Right ventricle myocardium superior (tissue), 1 donor: ENCODE results near the gene CFP. TPM values are rescaled to one million over a fixed set of nuclear protein-coding genes. Genes with fewer than 3 reads are reported as not detected.

Experiments
- ATAC-seq: fragments of 200-7000 bp; cut with Tn5 transposase; one replicate; pipeline ENCODE4 v1.9.1; 2020; ENCODE audit warnings: mild to moderate bottlenecking; ENCODE audit not compliant: poor library complexity
- DNase-seq: peaks from one replicate; pipeline ENCODE4 v3.0.0-alpha.2; 2020
- intact Hi-C: fragments of 100-400 bp; cut with DNase I; formaldehyde crosslinking; loops from one replicate; pipeline ENCODE4 v1.11.2; 2022
- total RNA-seq: library from RNA; stranded (reverse); fragmentation: NEBNext Ultra II Directional; extraction: Animal tissue kit (Norgen Biotek cat#: 25700); gene quantifications from one replicate; pipeline ENCODE4 v1.2.1, GENCODE V29; 2021
- donor health status: DM: no; HTN: yes; CAD: no; lungs with severe emphysema.

The CFP gene
- total RNA-seq, 1 donor from 2014 or later: 2.6 TPM

DNA sequence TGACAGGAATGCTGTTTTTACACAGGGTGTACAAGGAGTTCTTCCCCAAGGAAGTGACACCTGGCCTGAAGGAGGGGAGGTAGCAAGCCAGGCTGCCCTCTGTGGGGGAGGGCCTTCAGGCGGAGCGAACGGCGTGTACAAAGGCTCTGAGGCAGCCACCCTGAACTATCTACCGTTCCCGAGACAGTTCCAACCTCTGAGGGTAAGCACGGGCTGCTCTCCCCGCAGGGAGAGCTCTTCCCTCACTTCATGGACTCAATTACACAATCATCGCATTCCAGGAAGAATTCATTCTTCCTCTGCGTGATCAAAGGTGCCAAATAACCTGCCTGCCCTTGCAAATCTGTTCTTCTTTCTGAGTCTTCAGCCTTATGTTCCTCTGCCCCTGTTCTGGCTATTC lies 15.8 kb upstream of the CFP start:
- ATAC-seq: no peak
- intact Hi-C loops: no loop called here
- DNase-seq: no peak

- ATAC-seq: peak; percentile 90
- intact Hi-C loops: loop anchor here (5.0 kb wide), 1 partner anchor 82 kb away; the partner anchor contains the start of gene ARAF
- no peak for DNase-seq
Measured at GRCh38 chrX:47644557-47645091, 14.9 kb upstream of the CFP start.

- no peak for DNase-seq
- peak; percentile 80 for ATAC-seq
- intact Hi-C loops: loop anchor here (5.0 kb wide), 1 partner anchor 82 kb away; the partner anchor contains the start of gene ARAF
Measured at GRCh38 chrX:47643926-47644325, 14.2 kb upstream of the CFP start.

- intact Hi-C loops: no loop called here
- ATAC-seq (no peak), DNase-seq (no peak)
Measured at GRCh38 chrX:47638816-47639215, 9.1 kb upstream of the CFP start.

DNA sequence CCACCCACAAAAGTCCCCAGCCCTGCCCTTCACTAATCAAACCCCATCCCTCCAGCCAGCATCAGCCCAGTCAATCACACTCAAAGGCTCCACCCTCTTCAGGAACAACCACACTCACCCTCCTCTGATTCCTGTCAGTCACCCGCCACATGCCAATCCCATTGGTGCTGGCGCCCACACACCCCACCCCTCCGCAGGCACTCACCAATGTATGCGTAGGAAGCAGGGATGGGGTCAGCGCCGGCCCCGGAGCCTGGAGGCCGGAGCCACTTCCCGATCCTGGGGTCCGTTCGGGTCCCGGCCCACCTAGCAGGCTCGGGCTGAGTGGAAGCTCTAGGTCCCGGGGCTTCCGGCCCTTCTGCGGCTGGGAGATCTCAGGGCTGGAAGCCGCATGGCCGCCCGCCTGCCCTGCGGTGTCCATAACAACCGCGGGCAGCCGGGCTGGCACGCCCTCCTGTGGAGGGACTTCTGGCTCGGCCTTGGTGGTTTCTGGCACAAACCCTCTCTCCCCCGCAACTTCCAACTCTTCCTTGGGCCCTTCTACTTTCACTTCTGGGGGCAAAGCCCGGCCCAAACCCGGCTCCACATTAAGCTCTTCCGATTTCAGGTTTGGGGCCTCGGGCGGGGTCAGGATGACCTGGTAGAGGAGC lies 7.9 kb upstream of the CFP start:
- intact Hi-C loops: no loop called here
- ATAC-seq: peak; percentile 68
- DNase-seq: peak; percentile 68

DNA sequence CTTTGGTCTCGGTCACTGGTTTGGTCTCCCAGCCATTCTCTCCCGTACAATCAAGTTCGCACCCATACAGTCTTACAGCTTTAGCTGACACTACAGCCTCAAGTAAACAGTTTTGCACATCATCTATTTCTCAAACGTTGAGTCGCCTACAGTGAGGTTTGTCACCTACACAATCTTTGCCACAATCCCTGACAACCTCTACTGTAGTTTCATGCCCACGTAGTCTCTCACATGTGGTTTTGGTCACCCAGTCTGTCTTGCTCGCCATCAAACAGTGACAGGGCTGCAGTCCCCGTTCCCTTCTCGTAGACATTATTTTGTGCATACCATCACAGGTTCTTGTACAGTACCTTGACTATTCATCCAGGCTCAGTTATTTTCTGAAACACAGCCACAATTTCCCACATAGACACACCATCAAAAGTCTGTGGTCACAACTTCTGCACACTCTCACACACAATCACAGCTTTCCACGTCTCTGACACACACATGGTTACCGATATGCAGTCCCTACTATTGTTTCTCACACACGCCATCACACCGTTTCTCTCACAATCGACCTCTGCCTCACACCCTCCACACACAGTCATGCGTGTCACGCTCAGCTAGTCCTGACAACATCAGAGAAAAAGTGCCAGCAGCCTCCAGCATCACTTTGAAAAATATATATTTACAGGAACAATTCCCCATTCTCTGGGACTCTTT lies 5.3 kb upstream of the CFP start:
- DNase-seq (no peak), ATAC-seq (no peak)
- intact Hi-C loops: no loop called here

DNA sequence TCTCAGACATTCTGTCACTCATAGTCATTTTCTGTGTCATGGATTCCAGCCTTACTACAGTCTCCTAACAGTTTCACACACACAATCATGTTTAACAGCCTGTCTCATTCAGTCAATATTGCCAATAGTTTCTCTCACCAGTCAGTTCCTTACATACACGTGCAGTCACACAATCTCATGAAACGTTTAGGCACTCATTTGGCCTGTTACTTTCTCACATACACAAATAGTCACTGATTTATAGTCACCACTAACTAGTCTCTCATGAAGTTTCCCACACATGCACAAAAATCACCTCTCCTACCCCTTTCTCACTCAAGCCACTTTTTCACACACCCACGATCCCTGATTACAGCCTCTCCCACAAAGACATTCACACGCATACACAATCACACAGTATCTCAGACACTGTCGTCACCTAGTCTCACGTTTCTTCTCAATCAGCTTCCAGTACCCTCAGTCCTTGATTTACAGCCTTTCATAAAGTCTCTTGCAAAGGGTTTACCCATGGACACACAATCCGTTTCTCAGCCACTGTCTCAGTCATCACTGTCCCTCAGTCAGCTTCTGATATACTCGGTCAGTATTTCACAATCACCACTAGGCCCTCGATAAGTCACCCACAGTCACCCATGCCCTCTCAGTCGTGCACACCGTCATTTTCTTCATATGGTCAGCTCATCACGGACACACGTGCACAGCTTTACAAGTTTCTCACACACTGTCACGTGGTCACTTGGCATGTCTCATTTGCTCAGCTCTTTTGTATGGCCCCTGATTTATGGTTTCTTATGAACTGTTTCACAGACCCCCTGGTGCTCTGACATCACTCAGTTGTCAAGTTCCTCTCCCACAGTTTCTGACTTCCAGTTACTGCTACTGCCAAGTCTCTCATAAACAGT lies 4.2 kb upstream of the CFP start:
- ATAC-seq (no peak), DNase-seq (no peak)
- intact Hi-C loops: no loop called here

DNA sequence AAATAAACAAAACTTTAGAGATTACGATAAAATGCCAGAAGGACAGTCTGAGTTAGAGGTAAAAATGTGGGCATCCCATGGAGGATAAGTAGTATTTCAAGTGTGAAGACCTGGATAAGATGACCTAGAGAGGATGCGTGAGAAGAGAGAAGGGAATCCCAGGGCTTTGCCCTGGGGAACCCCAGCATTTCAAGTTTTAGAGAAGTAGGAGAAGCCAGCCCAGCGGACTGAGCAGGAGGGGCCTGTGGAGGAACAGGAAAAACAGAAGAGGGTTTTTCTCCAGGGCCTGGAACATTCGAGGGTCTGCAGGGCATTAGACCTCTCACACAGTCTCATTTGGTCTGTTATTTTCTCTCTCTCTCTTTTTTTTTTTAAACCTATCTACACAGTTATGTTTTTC lies 2.9 kb upstream of the CFP start:
- DNase-seq (no peak), ATAC-seq (no peak)
- intact Hi-C loops: no loop called here

GRCh38 chrX:47631676-47632075 lies 1.9 kb upstream of the CFP start:
- ATAC-seq: no peak

GRCh38 chrX:47628982-47629381 lies 748 bp downstream of the CFP start:
- no peak for DNase-seq
- no peak for ATAC-seq
- intact Hi-C loops: no loop called here

More at GRCh38 chrX:47631676-47632075, 1.9 kb upstream of the CFP start:
- DNase-seq: no peak
- intact Hi-C loops: no loop called here

GRCh38 chrX:47625365-47625764 lies 4.4 kb downstream of the CFP start:
- intact Hi-C loops: no loop called here
- DNase-seq (no peak), ATAC-seq (no peak)

GRCh38 chrX:47623540-47624027 lies 6.1 kb downstream of the CFP start:
- peak; percentile 66 for ATAC-seq
- intact Hi-C loops: no loop called here
- DNase-seq: peak; percentile 59

DNA sequence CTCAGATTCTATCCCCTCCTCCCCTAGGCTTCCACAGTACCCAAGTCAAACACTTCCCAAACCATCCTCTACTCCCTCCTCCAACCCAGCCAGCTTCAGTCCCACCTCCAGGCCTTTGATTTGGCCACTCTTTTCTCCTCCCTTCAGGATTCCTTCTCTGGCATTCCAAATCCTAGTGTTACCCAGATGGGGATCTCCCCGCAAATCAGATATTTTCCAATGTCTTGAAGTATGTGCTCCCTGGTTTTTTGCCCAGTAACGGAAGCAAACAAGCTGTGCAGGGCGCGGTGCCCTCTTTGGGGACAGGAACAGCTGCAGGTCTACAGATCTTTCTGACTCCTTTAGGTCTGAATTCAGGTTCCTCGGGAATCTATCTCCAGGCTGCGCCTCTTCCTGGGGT lies 7.9 kb downstream of the CFP start:
- intact Hi-C loops: no loop called here
- no peak for ATAC-seq
- DNase-seq: no peak

GRCh38 chrX:47620303-47620685 lies 9.4 kb downstream of the CFP start:
- no peak for DNase-seq
- no peak for ATAC-seq
- intact Hi-C loops: no loop called here

GRCh38 chrX:47619486-47620302 lies 10.0 kb downstream of the CFP start, which contains the start of gene SYN1:
Gene SYN1, minus strand, starts transcription at chrX:47619857. Its CDS starts 129 bp downstream, at chrX:47619728.
- ATAC-seq (peak; percentile 96), DNase-seq (peak; percentile 88)
- intact Hi-C loops: no loop called here

DNA sequence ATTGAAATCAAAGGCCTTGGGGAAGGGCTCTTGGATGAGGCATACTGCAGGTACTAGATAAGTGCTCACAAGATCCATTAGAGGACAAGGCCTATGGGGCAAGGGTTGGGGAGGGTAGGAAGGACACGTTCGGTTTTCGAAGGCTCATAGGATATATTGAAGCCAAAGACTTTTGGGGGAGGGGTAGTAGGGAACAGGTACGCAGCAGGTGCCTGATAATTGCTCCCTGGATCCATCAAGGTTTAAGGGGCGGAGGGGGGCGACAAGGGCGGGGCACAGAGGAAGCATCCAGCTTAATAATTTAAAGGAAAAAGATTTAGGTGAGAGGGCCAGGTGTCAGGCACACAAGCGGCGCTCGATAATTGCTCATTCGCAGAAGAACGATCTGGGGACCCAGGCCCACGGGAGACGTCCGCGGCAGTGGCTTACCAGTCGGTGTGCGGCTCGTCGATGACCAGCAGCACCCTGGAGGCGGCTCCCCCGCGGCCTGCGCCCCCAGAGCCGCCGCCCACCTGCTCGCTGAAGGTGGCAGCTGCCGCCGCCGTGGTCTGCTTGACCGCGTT lies 10.7 kb downstream of the CFP start:
- no peak for DNase-seq
- no peak for ATAC-seq
- intact Hi-C loops: no loop called here

DNA sequence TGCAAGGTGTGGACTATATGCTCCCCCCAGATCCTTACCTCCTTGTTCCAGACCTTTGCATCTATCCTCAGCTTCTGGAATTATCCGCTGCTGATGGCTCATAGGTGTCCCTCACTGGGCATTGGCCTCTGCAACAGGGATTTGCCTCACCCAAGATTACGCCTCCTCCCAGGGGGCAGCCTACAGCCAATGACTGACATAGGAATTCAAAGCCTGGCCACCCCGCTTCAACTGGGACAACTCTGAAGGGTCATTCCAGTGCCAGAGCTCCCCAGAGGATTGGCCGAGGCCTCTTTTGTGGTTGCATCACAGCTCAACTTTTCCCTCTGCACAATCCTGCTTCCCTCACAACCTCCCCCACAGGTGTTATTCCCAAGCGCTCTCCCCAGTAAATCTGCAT lies 15.1 kb downstream of the CFP start:
- intact Hi-C loops: no loop called here
- DNase-seq (no peak), ATAC-seq (no peak)

DNA sequence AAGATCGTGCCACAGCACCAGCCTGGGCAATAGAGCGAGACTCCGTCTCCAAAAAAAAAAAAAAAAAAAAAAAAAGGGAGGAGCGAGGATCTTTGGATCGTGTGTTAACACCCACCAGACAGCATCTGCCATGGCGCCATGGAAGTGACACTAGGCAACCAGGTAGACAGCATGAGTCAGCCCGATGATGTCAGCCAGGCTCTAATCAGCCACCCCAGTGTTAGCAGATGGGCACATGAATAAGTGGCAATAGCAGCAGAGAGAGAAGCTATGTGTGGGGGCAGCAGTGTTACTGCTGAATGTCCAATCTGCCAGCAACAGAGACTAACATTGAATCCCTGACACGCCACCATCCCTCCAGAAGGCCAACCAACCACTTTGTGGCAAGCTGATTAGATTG lies 16.6 kb downstream of the CFP start:
- ATAC-seq (no peak), DNase-seq (no peak)
- intact Hi-C loops: no loop called here
